Stomach (tissue), 4 donors: ENCODE data around the gene ENTPD2.

Source experiments
- CTCF ChIP-seq, 7 experiments: fragments of 450-650 bp in 4 of 7; fragments of 200-600 bp in 3 of 7; sonication (generic) in 3 of 7; IDR thresholded peaks; one replicate each; pipeline ENCODE4 v1.5.1; 2016 to 2019; ENCODE audit warnings: antibody characterized with exemption in 7 of 7, control low read depth in 2 of 7, mild to moderate bottlenecking in 1 of 7
- POLR2A ChIP-seq, 4 donors: fragments of 450-650 bp; IDR thresholded peaks; one replicate each; pipeline ENCODE4 v1.6.1; 2016; ENCODE audit warnings: antibody characterized with exemption in 4 of 4, control low read depth in 2 of 4, mild to moderate bottlenecking in 1 of 4, moderate library complexity in 1 of 4
- POLR2AphosphoS5 ChIP-seq, 3 donors: sonication (generic); formaldehyde crosslinking; IDR thresholded peaks; one replicate each; pipeline ENCODE4 v1.6.1; 2016; ENCODE audit warnings: antibody characterized with exemption in 3 of 3

DNA sequence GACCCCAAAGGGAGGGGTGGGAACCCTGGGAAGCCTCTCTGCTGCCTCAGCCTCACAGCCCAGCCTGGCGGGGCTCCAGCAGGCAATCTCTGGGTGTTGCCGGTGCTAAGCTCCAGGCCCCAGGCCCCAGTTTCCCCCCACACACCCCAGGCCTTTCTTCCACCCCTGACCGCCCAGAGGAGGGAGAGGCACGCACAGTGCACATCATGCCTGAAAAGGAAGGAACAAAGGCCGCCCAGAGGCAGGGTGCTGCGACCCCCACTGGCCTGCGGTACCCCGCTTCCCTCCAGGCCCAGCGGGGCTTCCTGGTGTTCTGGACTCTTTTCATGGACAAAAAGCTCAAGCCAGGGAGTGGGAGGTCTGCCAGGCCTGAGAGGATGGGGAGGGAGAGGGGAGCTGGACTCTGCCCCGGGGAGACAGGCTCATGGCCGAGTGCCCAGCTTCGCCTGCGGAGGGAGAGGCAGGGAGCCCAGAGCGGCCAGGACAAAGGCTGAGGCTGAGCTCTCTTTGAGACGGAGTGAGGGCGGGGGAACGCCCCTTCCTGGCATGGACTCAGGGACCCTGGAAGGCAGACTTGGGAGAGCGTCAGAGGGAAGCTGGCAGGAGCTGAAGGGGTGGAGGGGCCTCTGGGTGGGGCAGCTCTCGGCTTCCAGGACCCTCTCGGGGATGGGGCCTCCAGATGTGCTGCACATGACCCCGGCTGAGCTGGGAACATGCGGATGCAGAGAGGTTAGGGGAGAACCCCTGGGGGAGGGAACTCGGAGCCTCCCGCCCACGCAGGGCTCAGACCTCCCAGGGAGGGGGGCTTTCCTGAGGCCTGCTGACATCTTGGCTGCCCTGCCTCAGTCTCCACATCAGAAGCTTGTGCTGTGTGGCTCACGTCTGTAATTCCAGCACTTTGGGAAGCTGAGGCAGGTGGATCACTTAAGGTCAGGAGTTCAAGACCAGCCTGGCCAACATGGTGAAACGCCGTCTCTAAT is 1.8 kb upstream of the ENTPD2 start:
- TF ChIP-seq POLR2A (IDR thresholded peaks at IDR 0.05) = no peak
- TF ChIP-seq CTCF (IDR thresholded peaks at IDR 0.05) = no peak
- peak in 1 of 3 donors; percentile 42 for TF ChIP-seq POLR2AphosphoS5 (IDR thresholded peaks at IDR 0.05)
